GM13977 (cell line): ENCODE results near the gene ZNF622.

Experiments
- DNase-seq: peaks from one replicate; pipeline ENCODE4 v3.0.0; 2012; ENCODE audit warnings: low spot score
- in situ Hi-C: fragments of 300-500 bp; cut with MboI; formaldehyde crosslinking; loops from one replicate; pipeline ENCODE4 v1.12.0; 2022; ENCODE audit warnings: low sequenced_read_pairs, low pct_unique_long_range_greater_than_20kb, mixed read lengths, inconsistent platforms; ENCODE audit not compliant: unreplicated experiment
- TF ChIP-seq, protein P1 (sequence below): IDR thresholded peaks from 2 replicates; pipeline ENCODE4 v1.5.1; 2012; ENCODE audit warnings: mild to moderate bottlenecking, control low read depth; ENCODE audit not compliant: insufficient read depth; ENCODE audit errors: extremely low read depth, missing control alignments

Gene ZNF622

DNA sequence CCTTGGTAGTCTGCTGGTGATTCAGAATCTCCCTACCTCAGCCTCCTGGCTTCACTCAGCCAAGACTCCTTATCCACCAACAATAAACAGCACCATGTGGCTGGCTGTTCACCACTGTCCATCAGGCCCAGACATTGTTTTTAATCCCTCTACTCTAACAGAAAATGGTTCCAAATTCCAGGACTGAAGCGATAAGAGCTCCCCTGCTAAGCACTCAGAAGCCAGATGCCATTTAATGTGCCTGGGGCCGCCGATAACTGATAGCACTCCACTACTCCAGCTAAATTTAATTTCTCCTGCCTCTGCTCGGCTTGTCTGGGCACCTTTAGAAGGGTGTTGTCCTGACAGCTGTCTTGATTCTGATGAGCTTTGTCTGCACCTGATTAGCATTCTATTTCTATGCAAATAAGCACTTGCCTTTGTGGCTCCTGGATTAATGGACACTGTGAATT is 47.1 kb downstream of the ZNF622 start:
- DNase-seq, result no peak
- TF ChIP-seq, protein P1, sequence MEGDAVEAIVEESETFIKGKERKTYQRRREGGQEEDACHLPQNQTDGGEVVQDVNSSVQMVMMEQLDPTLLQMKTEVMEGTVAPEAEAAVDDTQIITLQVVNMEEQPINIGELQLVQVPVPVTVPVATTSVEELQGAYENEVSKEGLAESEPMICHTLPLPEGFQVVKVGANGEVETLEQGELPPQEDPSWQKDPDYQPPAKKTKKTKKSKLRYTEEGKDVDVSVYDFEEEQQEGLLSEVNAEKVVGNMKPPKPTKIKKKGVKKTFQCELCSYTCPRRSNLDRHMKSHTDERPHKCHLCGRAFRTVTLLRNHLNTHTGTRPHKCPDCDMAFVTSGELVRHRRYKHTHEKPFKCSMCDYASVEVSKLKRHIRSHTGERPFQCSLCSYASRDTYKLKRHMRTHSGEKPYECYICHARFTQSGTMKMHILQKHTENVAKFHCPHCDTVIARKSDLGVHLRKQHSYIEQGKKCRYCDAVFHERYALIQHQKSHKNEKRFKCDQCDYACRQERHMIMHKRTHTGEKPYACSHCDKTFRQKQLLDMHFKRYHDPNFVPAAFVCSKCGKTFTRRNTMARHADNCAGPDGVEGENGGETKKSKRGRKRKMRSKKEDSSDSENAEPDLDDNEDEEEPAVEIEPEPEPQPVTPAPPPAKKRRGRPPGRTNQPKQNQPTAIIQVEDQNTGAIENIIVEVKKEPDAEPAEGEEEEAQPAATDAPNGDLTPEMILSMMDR, result no peak
- in situ Hi-C loops, result no loop called here

DNA sequence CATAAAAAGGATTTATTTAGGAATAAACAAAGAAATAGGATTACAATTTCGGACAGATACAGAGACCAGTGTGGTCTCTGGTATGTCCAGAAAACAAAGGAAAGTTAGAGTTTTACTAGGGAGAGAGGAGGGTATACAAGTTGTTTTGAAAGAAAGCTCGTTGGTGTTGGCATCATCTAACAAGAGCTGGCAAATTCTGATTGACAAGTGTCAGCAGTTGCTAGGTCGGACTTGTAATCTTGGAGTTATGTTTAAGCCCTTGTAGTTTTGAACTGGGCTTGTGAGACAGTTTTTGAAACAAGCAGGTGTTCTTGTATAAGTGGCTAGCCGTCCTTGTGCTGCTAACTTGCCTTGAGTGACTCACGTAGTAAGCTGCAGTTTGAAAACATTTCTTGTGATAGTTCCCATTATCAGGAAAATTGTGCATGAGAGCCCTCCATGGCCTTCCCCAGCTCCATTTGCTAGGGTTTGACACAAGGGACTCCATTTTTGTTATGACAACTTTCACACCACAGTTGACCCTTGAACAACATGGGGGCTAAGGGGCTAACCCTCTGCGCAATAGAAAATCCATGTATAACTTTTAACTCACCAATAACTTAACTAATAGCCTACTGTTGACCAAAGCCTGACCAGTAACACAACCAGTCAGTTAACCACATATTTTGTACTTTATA is 48.1 kb downstream of the ZNF622 start:
- in situ Hi-C loops, result no loop called here
- TF ChIP-seq, protein P1, result no peak

DNA sequence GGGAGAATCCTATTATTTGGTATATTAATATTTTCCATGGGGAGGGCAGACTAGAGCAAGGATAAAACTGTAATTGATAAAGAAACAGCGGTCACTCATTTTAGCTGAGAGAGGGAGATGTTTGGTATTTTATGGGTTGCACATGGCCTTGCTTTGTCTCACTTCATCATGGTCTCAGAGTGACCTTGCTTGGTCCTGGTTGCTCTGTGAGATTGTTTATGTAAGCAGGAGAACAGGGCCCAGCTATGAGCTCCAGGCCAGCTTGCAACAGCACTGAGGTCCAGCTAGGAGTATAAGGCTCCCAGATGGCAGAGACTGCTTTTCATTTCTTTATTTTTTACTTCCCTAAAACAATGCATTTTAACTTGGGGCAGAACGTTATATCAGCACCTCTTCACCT is 50.7 kb downstream of the ZNF622 start:
- no peak for DNase-seq
- TF ChIP-seq, protein P1, result no peak
- in situ Hi-C loops, result no loop called here

More for the DNA sequence above, 48.1 kb downstream of the ZNF622 start:
- no peak for DNase-seq

DNA sequence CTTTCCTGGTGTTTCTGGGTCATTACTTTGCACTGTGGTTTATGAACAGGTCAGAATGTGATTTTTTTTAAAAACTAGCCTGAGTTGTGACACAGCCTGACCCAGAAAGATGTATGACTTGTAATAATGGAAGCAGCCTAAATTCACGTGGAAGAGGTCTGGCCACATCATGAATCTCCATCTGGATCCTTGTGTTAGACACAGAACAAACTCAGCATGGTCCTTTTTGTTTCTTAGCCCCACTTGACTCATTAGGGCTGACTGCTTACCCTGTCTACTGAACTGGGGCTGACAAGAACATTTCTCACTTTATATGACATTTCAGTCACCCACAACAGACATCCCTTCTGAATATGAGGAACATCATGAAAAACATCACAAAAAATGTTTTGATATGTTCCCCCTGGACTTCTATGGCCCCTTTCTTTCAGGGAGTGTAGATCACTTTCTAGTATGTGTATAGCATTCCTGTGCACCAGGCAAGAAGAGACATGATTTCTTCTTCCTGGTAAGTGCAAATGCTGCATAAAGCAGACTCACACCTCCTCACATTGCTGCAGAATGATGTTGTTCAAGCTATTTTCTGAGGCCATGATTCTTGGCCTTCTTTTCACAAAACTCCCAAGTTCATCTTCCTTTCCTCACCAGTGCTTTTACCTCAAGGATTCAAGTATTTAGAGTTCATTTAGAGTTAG is 52.3 kb downstream of the ZNF622 start:
- TF ChIP-seq, protein P1, result no peak
- DNase-seq, result no peak
- in situ Hi-C loops, result no loop called here

DNA sequence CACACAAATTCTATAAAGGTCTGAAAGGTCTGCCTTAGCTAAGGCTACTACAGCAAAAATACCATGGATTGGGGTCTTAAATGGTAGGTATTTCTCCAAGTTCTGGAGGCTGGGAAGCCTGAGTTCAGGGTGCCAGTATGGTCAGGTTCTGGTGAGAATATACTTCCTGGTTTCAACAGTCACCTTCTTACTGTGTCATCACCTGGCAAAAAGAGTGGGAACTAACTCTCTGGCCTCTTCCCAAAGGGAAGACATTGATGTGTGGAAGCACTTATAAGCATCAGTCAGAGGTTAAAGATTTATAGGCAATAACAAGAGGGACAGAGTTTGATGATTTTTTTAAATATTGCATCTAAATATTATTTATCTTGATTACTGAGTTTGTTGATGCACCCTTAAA is 53.0 kb downstream of the ZNF622 start:
- in situ Hi-C loops, result no loop called here
- TF ChIP-seq, protein P1, result no peak
- DNase-seq, result no peak

DNA sequence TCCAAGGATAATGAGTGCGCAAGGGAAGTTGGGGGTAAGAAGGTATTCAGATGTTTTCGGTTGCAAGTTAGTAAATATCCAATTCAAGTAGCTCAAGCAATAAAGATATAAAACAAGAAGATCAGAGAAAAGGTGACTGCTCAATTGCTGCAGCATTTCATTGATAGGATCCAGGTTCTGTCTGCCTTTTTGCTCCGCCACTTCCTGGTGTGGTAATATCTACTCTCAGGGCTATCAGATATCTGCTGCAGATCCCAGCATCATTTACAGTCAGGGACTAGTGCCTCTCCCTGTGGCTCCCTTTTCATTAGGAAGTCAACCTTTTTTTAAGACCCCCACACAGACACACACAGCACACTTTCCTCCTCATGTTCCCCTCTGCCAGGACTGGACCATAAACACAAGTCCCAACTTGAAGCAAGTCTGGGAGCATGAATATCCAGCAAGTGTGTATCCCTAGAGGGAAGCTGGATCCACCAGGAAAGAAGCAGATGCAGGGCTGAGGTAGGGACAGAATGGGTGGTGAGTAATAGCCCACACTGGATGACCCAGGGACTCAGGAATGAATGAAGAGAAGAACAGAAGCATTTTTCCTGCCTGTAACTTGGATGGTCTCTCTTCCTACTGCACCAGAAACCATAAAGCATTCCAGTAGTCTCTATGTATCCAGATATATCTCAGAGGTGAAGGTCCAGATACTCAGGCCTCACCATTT is 53.7 kb downstream of the ZNF622 start:
- DNase-seq, result no peak
- in situ Hi-C loops, result no loop called here
- TF ChIP-seq, protein P1, result no peak
